HT1080 (cell line): Measurements from ENCODE around the gene CXCR5. TPM values are rescaled to one million over a fixed set of nuclear protein-coding genes. Genes with fewer than 3 reads are reported as not detected.
"Not testable (repeated sequence)": the region's sequence is repeated elsewhere in the genome, so short reads cannot be mapped to it uniquely, and the experiment has no call there.

Experiments used
- DNase-seq: peaks from one replicate; pipeline ENCODE4 v3.0.0-alpha.2; 2015; ENCODE audit warnings: low read depth
- polyA plus RNA-seq, 2 experiments: library from polyadenylated mRNA; depleted of rRNA; stranded (reverse); fragments of >200 nt; gene quantifications; 2 replicates each; pipeline ENCODE4 v1.2.3, GENCODE V29; 2015
- total RNA-seq: library from RNA; depleted of rRNA; stranded (reverse); fragments of >200 nt; shearing (Covaris generic); gene quantifications from 2 replicates; pipeline ENCODE4 v1.2.3, GENCODE V29; 2014; rRNA removed

Gene CXCR5
- total RNA-seq: not detected in 2 replicates
- not detected in 2 replicates for polyA plus RNA-seq (2015; cell fraction: cytosol; rRNA removed)
- not detected in 2 replicates for polyA plus RNA-seq (2015; cell fraction: nucleus; rRNA removed)

DNA sequence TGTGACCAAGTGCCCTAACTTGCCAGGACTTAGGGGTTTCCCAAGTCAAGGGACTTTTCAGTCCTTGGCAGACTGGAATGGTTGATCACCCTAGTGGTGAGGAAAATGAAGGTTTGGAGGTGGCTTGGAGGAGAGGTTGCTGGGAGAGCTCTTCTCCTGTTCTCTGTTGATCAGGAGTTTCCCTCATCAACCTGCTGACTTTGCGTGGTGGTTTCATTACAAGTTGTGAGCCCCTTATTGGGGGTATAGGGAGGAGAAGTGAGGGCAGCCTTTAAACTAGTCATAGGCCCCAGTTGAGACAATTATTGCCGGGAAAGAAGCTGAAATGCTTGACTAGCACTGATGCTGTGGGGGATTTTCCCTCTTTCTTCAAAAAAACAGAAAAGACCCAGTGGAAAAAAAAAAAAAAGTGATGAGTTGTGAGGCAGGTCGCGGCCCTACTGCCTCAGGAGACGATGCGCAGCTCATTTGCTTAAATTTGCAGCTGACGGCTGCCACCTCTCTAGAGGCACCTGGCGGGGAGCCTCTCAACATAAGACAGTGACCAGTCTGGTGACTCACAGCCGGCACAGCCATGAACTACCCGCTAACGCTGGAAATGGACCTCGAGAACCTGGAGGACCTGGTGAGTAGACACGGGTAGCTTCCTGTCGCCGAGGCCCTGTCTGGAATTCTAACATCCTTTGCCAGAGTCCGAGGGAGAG is at the start of gene CXCR5:
TSS of gene CXCR5 (plus strand) at position 525 of the 704 bp plus-strand sequence. CDS start at position 575, 50 bp downstream.
- DNase-seq: peak; percentile 52

DNA sequence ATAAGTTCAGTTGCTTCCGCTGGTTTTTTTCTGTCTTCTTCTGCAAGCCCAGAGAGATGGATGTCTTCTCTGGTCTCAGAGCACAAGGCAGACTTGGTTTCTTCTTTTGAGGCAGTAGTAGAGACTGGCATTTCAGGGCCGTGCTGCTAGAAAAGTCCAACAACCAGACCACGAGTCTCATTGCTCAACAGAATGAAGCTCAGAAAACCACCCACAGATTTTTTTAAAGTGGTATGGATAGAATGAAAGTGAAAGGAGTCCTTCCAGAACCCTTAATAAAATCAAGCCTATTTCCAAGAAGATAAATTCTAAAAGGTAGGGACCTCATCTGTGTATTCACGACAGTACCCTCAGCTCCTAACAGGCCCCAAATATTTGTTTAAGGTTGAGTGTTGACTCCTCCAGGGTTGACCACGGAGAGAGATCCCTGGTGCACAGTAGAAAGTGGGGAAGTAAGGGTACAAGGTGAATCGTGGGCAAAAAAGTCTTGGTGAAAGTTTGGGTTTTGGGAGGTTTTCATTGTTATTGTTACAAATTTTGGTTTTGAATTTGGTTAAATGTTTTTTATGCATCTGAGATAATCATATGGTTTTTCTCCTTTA is 49.2 kb upstream of the CXCR5 start:
- DNase-seq: no peak

DNA sequence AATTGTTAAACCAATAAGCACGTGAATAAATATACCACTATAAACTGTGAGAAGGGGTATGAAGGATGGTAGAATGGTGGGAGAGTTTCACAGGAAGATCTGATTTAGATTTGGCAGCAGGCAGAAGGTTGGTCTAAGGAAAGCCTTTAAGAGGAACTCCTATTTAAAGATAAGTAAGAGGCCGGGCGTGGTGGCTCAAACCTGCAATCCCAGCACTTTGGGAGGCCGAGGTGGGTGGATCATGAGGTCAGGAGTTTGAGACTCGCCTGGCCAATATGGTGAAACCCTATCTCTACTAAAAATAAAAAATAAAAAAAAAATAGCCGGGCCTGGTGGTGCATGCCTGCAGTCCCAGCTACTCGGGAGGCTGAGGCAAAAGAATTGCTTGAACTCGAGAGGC is 45.8 kb upstream of the CXCR5 start:
- no peak for DNase-seq

DNA sequence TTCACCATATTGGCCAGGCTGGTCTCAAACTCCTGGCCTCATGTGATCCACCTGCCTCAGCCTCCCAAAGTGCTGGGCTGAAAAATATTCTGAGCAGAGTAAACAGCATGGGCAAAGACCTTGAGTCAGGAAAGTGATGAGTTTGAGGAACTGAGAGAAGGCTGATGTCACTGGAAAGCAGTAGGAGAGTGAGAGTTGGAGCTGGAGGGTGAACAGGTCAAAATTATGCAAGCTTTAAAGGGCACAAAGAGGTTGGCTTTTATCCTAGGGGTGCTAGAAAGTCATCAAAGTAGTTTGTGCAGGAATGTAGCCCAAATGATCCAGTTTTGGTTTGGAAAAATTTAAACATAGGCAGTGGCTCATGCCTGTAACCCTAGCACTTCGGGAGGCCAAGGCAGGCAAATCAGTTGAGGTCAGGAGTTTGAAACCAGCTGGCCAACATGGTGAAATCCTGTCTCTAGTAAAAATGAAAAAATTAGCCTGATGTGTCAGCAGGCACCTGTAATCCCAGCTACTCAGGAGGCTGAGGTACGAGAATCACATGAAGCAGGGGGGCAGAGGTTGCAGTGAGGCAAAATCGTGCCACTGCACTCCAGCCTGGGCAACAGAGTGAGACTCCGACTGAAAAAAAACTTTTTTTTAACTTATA is 44.7 kb upstream of the CXCR5 start:
- no peak for DNase-seq

GRCh38 chr11:118841469-118842242 is 42.0 kb upstream of the CXCR5 start:
- DNase-seq: no peak

GRCh38 chr11:118842369-118842768 is 41.3 kb upstream of the CXCR5 start:
- peak; percentile 15 for DNase-seq

- not testable (repeated sequence) for DNase-seq
These were observed 40.8 kb upstream of the CXCR5 start for GRCh38 chr11:118842843-118843242.

GRCh38 chr11:118843565-118843964 is 40.1 kb upstream of the CXCR5 start:
- no peak for DNase-seq

DNA sequence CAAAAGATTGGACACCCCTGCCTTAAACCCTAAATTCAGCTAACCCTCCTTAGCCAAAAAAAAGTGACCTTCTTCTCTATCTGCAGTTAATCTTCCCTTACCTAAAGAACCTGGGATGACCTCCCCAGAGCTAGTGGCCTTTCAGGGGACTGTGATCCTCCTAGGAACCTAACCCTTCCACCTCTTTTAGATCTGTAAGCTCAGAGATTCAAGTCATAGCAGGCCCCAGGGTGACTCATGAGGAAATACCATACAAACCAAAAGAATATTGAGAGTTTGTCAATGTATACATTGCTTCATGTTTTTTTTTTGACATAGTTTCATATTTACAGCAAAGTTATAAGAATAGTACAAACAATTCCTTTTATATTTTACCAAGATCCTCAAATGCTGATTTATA is 38.3 kb upstream of the CXCR5 start:
- peak; percentile 33 for DNase-seq

- no peak for DNase-seq
These were observed 37.3 kb upstream of the CXCR5 start for GRCh38 chr11:118846181-118846935.

DNA sequence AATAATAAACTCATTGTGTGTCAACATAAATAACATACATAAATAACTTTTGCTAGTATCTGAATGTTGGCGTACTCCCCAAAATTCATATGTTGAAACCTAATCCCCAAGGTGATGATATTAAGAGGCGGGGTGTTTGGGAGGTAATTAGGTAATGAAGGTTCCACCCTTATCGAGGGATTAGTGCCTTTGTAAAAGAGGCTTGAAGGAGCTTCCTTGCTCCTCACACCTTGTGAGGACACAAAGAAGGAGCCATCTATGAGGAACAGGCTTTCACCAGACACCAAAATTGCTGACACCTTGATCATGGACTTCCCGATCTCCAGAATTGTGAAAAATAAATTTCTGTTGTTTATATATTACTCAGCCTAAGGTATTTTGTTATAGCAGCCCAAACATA is 33.9 kb upstream of the CXCR5 start:
- no peak for DNase-seq

GRCh38 chr11:118851970-118852369 is 31.7 kb upstream of the CXCR5 start:
- DNase-seq: no peak

DNA sequence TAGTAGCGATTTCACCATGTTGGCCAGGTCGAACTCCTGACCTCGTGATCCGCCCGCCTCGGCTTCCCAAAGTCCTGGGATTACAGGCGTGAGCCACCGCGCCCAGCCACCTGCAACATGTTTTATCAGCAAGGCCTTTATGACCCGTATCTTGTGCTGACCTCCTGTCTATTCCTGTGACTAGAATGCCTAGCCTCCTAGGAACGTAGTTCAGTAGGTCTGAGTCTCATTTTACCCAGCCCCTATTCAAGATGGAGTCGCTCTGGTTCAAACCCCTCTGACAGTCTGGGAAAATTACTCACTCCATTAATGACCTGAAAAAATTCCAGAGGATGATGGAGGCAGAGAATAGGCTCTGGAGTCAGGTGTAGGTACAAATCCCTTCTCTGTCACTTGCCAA is 30.0 kb upstream of the CXCR5 start:
- no peak for DNase-seq

GRCh38 chr11:118856314-118856713 is 27.4 kb upstream of the CXCR5 start:
- DNase-seq: no peak

- no peak for DNase-seq
These were observed 26.3 kb upstream of the CXCR5 start for GRCh38 chr11:118857385-118857784.

- no peak for DNase-seq
These were observed 23.7 kb upstream of the CXCR5 start for GRCh38 chr11:118859973-118860372.

DNA sequence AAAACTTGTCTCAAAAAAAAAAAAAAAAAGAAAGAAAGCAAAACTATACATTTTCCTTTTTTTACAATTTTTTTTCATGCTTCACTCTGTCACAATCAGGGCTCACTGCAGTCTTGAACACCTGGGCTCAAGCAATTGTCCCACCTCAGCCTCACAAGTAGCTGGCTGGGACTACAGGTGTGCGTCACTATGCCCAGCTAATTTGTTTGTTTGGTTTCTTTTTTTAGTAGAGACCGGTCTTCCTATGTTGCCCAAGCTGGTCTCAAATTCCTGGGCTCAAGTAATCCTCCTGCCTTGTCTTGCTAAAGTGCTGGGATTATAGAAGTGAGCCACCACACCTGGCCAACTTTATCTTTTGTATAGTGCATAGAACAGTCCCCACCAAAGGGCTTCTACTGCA is 15.0 kb upstream of the CXCR5 start:
- DNase-seq: no peak

DNA sequence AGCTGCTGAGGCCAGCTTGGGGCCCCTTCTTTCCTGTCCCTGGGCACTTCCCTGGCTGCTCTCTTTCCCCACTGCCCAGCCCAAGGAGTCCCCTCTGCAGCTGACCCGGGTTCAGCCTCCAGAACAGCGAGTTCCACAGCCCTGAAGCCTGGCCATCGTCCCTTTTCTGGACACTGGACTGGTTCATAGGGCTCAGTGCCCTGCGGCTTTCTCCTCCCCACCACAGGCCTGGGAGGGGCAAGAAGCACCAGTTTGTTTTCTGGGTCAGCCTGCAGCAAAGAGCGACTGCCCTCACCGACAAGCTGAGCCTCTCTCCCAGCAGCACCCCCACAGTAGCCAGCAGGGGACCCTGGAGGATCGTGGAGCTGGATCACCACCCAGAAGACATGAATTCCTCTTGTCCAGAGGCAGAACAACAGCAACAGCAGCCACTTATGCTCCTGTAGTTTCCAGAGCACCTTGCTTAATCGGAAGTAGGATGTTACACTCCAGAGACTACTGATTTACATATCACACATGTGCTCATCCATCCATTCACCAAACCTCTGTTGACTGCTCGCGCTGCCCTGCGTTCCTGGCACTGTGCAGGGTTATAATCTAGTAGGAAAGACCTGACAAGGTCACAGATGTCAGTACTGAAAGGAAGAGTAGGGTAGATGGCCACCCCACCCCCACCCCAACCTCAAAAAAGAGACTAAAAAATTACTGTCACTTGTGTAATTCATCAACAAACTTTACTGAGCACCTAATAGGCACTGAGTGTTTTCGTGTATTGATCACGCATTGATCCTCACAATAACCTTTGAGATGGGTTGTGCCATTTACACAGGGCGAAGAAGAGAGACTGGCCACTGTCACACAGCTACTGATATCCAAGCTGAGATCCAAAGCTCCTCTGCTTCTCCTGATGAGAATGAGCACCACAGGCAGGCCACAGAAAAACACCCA is 13.0 kb upstream of the CXCR5 start:
- DNase-seq: no peak

GRCh38 chr11:118872403-118872821 is 11.3 kb upstream of the CXCR5 start:
- DNase-seq: no peak

DNA sequence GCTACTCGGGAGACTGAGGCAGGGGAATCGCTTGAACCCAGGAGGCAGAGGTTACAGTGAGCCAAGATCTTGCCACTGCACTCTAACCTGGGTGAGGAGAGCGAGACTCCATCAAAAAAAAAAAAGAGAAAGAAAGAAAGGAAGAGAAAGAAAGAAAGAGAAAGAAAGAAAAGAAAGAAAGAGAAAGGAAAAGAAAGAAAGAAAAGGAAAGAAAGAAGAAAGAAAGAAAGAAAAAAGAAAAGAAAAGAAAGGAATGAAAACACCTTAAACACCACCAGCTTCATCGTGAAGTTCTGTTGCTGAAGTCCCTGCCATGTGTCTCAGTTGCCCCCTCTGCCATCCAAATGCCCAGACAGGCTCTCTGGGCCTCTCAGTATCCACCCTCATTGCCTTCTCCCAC is 9.9 kb upstream of the CXCR5 start:
- DNase-seq: no peak
